Heart left ventricle (tissue), 16 donors: Measurements from ENCODE around the gene WRAP73. TPM values are rescaled to one million over a fixed set of nuclear protein-coding genes. Genes with fewer than 3 reads are reported as not detected.

Experiments used
- ATAC-seq, 4 donors: fragments of 200-7000 bp; cut with Tn5 transposase; one replicate each; pipeline ENCODE4 v1.9.1; 2020 to 2022; ENCODE audit warnings: moderate library complexity in 4 of 4, mild to moderate bottlenecking in 3 of 4, moderate number of reproducible peaks in 1 of 4
- DNase-seq, 5 donors: peaks; one replicate each; pipeline ENCODE4 v3.0.0-alpha.2; 2020
- H3K27ac ChIP-seq, 12 donors: fragments of 200-600 bp; sonication (generic) in 4 of 12; one replicate each; pipeline versions ENCODE4 v1.5.0 to v1.8.0; 2016 to 2022; ENCODE audit warnings: mild to moderate bottlenecking in 2 of 12
- H3K27me3 ChIP-seq, 9 donors: fragments of 200-600 bp; sonication (generic) in 2 of 9; one replicate each; pipeline versions ENCODE4 v1.5.1 to v1.8.0; 2016 to 2022; ENCODE audit warnings: mild to moderate bottlenecking in 3 of 9
- H3K36me3 ChIP-seq, 9 donors: fragments of 200-600 bp; sonication (generic) in 2 of 9; one replicate each; pipeline versions ENCODE4 v1.5.0 to v1.8.0; 2018 to 2022; ENCODE audit warnings: mild to moderate bottlenecking in 2 of 9
- H3K4me1 ChIP-seq, 12 donors: fragments of 200-600 bp; sonication (generic) in 4 of 12; one replicate each; pipeline versions ENCODE4 v1.5.0 to v1.8.0; 2016 to 2022; ENCODE audit warnings: mild to moderate bottlenecking in 3 of 12
- H3K4me3 ChIP-seq, 12 donors: fragments of 200-600 bp; sonication (generic) in 4 of 12; one replicate each; pipeline versions ENCODE4 v1.5.0 to v1.8.0; 2017 to 2022; ENCODE audit warnings: mild to moderate bottlenecking in 9 of 12, moderate library complexity in 4 of 12
- H3K9me3 ChIP-seq, 12 donors: fragments of 200-600 bp; sonication (generic) in 4 of 12; one replicate each; pipeline versions ENCODE4 v1.5.0 to v1.8.0; 2016 to 2022; ENCODE audit warnings: mild to moderate bottlenecking in 1 of 12
- CTCF ChIP-seq, 12 donors: fragments of 200-600 bp; sonication (generic) in 4 of 12; IDR thresholded peaks; one replicate each; pipeline versions ENCODE4 v1.5.0 to v1.8.0; 2018 to 2022; ENCODE audit warnings: antibody characterized with exemption in 12 of 12, mild to moderate bottlenecking in 5 of 12
- POLR2A ChIP-seq, 2 donors: fragments of 450-650 bp; IDR thresholded peaks; one replicate each; pipeline ENCODE4 v1.6.1; 2017; ENCODE audit warnings: antibody characterized with exemption in 2 of 2, mild to moderate bottlenecking in 2 of 2, moderate library complexity in 2 of 2
- WGBS, 4 donors: extraction: QIAGEN DNeasy Blood & Tissue Kit in 2 of 4; methylation state at CpG; one replicate each; pipeline versions ENCODE4 v1.1.5 to v1.1.7; 2013 to 2018; 5-methylcytosine and 5-hydroxymethylcytosine counted together
- intact Hi-C, 10 donors: fragments of 100-400 bp; cut with DNase I; formaldehyde crosslinking; loops; one replicate each; pipeline versions ENCODE4 v1.11.1 to v1.14.2; 2022
- polyA plus RNA-seq, 2 donors: library from polyadenylated mRNA; stranded (reverse); fragments of 200-250 nt; gene quantifications; one replicate each; pipeline ENCODE4 v1.2.3, GENCODE V29; 2013
- total RNA-seq, 9 donors: library from RNA; depleted of rRNA in 2 of 9; stranded (reverse); fragments of >200 nt in 2 of 9; fragmentation: NEBNext Ultra II Directional in 3 of 9; extraction: Animal tissue kit (Norgen Biotek cat#: 25700) in 3 of 9; gene quantifications; one replicate each; pipeline versions ENCODE4 v1.1.0 to v1.2.4, GENCODE V29; 2016 to 2023
- donor health status: ischemic (EF 13 %, LVEDD 7.1; RV severe dilation, severe dysfunction).
- donor health status: healthy with polysubstance abuse.
- donor health status: DM: no; HTN: yes; CAD: no.
- donor health status: DM: no; HTN: no; CAD: no.
- donor health status: ischemic (EF 25% LVEDD 6.9; RV normal size, moderate dysfunction).
- donor health status: ischemic (EF 25% LVEDD 5.7; RV mildly dilated, moderate dysfunction).
- donor health status: healthy.
- donor health status: DM: yes; HTN: yes; CAD: no.
- donor health status: ischemic (EF 35%, LVEDD 5.7; RV mildly dilated, moderate dysfunction).
- donor health status: nonischemic (EF 11% LVEDD 7.7; RV severe dilation, severe dysfunction).
- donor health status: DM: yes; HTN: yes; CAD: no.
- donor health status: PGD.
- donor health status: ischemic (EF 29% LVEDD 5.4; RV normal size, mild dysfunction).
- donor health status: nonischemic (EF 23%, LVEDD 6.1; RV moderate dilation, normal function).

Gene WRAP73
- total and polyA plus RNA-seq, 11 donors, result 8.5 to 21.6 (median 11.3) TPM

DNA sequence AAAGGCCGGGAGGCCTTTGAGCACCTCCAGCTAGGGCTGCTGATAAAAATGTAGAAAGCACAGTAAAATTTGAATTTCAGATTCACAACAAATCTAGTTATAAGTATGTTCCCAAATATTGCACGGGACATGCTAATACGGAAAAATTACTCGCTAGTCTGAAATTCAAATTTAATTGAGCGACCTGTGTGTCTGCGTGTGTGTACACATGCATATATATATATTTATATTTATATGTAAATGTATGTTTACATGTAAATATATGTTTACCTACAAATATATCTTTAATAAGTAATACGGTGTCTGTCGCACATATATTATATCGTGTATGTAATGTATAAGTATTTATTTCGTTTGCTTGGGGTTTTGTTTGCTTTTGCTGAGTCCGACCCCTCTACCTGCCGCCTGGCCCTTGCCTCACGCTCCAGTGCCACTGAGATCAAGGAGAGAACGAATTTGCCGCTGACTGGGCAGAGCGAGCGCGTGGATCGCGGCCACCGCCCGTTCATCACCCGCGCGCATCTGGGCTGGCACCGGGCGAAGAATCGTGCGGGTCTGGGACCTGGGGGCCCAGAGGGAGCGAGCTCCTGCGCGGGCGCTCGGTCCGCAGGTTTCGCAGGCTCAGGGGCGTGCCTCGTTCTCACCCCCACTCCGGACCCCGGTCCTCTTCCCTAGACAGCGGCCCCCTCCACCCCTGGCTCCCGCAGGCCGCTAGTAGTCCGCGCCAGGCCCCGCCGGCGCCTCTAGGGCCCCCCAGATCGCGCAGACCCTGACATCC lies 534 bp upstream of the WRAP73 start:
- H3K9me3 ChIP-seq, result no peaks in the 10 kb centered on the region
- ATAC-seq (no peak), DNase-seq (peak in 1 of 5 donors; percentile 25)
- H3K27me3 ChIP-seq, result peaks cover 26 to 54% (median 34%) of the 10 kb centered on the region in 9 donors
- no peak overlapping the region for H3K27ac ChIP-seq
- H3K36me3 ChIP-seq, result peaks cover 0 to 26% (median 20%) of the 10 kb centered on the region in 9 donors
- peak overlapping the region; percentile 5 to 99 (median 88) for H3K4me3 ChIP-seq
- 8 to 15% (median 9%) methylated on average over 20 to 50 of the region's 50 CpGs for WGBS, 4 donors
- intact Hi-C loops, result no loop called here
- peaks cover 6 to 48% (median 30%) of the 10 kb centered on the region in 12 donors for H3K4me1 ChIP-seq
- TF ChIP-seq POLR2A (IDR thresholded peaks at IDR 0.05) (no peak), CTCF (IDR thresholded peaks at IDR 0.05) (no peak)

GRCh38 chr1:3646596-3646995 lies 3.3 kb downstream of the WRAP73 start:
- no peak for ATAC-seq
- TF ChIP-seq CTCF (IDR thresholded peaks at IDR 0.05) (no peak), POLR2A (IDR thresholded peaks at IDR 0.05) (no peak)
- H3K27me3 ChIP-seq, result peaks cover 12 to 16% (median 15%) of the 10 kb centered on the region in 9 donors
- no peak overlapping the region for H3K27ac ChIP-seq
- H3K4me3 ChIP-seq, result no peak overlapping the region
- no peak for DNase-seq
- intact Hi-C loops, result loop anchor here in 2 of 10 donors (2.0 to 10.0 kb wide), 2 partner anchors 22 to 78 kb away; partner anchors contain the start of gene TPRG1L (in 1 of the 2)
- H3K4me1 ChIP-seq, result peaks cover 6 to 29% (median 23%) of the 10 kb centered on the region in 12 donors
- no peaks in the 10 kb centered on the region for H3K9me3 ChIP-seq
- 91 to 94% (median 94%) methylated on average over 20 of the region's 20 CpGs for WGBS, 4 donors
- peaks cover 0 to 48% (median 34%) of the 10 kb centered on the region in 9 donors for H3K36me3 ChIP-seq

- Histone ChIP-seq H3K27ac (no peak overlapping the region), H3K4me1 (peaks cover 6 to 21% (median 15%) of the 10 kb centered on the region in 12 donors), H3K9me3 (no peaks in the 10 kb centered on the region), H3K4me3 (no peak overlapping the region), H3K36me3 (peaks cover 0 to 55% (median 35%) of the 10 kb centered on the region in 9 donors), H3K27me3 (peaks cover 4 to 8% (median 7%) of the 10 kb centered on the region in 9 donors)
- TF ChIP-seq POLR2A (IDR thresholded peaks at IDR 0.05) (no peak), CTCF (IDR thresholded peaks at IDR 0.05) (no peak)
- DNase-seq (no peak), ATAC-seq (no peak)
- intact Hi-C loops, result loop anchor here in 2 of 10 donors (2.0 to 10.0 kb wide), 2 partner anchors 21 to 79 kb away; partner anchors contain the start of gene TPRG1L (in 1 of the 2)
- WGBS, 4 donors, result 94 to 95% (median 94%) methylated on average over 27 of the region's 27 CpGs
Measured at GRCh38 chr1:3645666-3646355, 4.1 kb downstream of the WRAP73 start.

DNA sequence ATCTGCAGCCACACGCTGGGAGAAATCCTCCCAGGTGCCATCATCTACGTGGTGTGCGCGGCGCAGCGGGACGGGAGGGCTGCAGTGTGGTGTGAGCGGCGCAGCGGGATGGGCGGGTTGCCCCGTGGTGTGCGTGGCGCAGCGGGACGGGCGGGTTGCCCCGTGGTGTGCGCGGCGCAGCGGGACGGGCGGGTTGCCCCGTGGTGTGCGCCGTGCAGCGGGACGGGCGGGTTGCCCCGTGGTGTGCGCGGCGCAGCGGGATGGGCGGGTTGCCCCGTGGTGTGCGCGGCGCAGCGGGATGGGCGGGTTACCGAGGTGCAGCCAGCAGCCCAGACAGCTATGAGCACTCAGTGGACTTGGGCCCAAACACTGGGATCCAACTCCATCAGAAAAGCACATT lies 4.7 kb downstream of the WRAP73 start:
- no peak for ATAC-seq
- H3K9me3 ChIP-seq, result no peaks in the 10 kb centered on the region
- TF ChIP-seq POLR2A (IDR thresholded peaks at IDR 0.05), result no peak
- TF ChIP-seq CTCF (IDR thresholded peaks at IDR 0.05), result no peak
- H3K27ac ChIP-seq, result no peak overlapping the region
- WGBS, 4 donors, result 92 to 96% (median 94%) methylated on average over 36 to 43 of the region's 43 CpGs
- DNase-seq, result no peak
- H3K27me3 ChIP-seq, result peaks cover 0 to 3% (median 1%) of the 10 kb centered on the region in 9 donors
- peaks cover 0 to 57% (median 35%) of the 10 kb centered on the region in 9 donors for H3K36me3 ChIP-seq
- H3K4me3 ChIP-seq, result no peak overlapping the region
- peaks cover 5 to 16% (median 10%) of the 10 kb centered on the region in 12 donors for H3K4me1 ChIP-seq
- intact Hi-C loops, result loop anchor here in 1 of 10 donors (10.0 kb wide), 1 partner anchor 80 kb away; no protein-coding TSS in a partner anchor
